HepG2 (cell line): ENCODE results near the gene FUT3. TPM values are rescaled to one million over a fixed set of nuclear protein-coding genes. Genes with fewer than 3 reads are reported as not detected.
A peak's percentile ranks its signal among the peaks of the same experiment; 100 is the strongest.

Source experiments
- ATRX ChIP-seq: sonication (generic); formaldehyde crosslinking; IDR thresholded peaks from 2 replicates; pipeline ENCODE4 v1.4.0; 2020; ENCODE audit warnings: missing genetic modification reagents, borderline replicate concordance
- CHD4 ChIP-seq: fragments of 200-600 bp; sonication (generic); IDR thresholded peaks from 2 replicates; pipeline ENCODE4 v1.7.0; 2017; ENCODE audit warnings: mild to moderate bottlenecking, low read length, borderline replicate concordance
- HOXD1 ChIP-seq: sonication (generic); formaldehyde crosslinking; IDR thresholded peaks from 2 replicates; pipeline ENCODE4 v1.5.0; 2020; ENCODE audit warnings: missing genetic modification reagents
- JUN ChIP-seq: sonication (generic); formaldehyde crosslinking; IDR thresholded peaks from 2 replicates; pipeline ENCODE4 v1.4.0; 2020; ENCODE audit warnings: mild to moderate bottlenecking, missing genetic modification reagents
- KDM3A ChIP-seq: IDR thresholded peaks from 2 replicates; pipeline ENCODE4 v1.6.1; 2018; ENCODE audit warnings: low read depth, missing compliant biosample characterization
- KMT2A ChIP-seq: sonication (generic); formaldehyde crosslinking; IDR thresholded peaks from 2 replicates; pipeline ENCODE4 v1.4.0; 2020; ENCODE audit warnings: missing genetic modification reagents
- MEIS1 ChIP-seq: sonication (generic); formaldehyde crosslinking; IDR thresholded peaks from 2 replicates; pipeline ENCODE4 v1.9.0; 2021; ENCODE audit warnings: mild to moderate bottlenecking, missing genetic modification reagents, moderate library complexity, borderline replicate concordance
- MXD4 ChIP-seq: IDR thresholded peaks from 2 replicates; pipeline ENCODE4 v1.6.1; 2016; ENCODE audit warnings: mild to moderate bottlenecking, missing biosample characterization, missing genetic modification reagents
- NCOR1 ChIP-seq: fragments of 200-600 bp; sonication (generic); IDR thresholded peaks from 2 replicates; pipeline ENCODE4 v1.7.0; 2017; ENCODE audit warnings: antibody characterized with exemption, low read length, borderline replicate concordance
- RBM39 ChIP-seq: fragments of 200-400 bp; formaldehyde crosslinking; IDR thresholded peaks from one replicate; pipeline ENCODE4 v1.6.1; 2018; ENCODE audit warnings: antibody characterized with exemption, mild to moderate bottlenecking, low read depth, low read length; ENCODE audit not compliant: poor library complexity, severe bottlenecking
- RFX3 ChIP-seq: IDR thresholded peaks from 2 replicates; pipeline ENCODE4 v1.6.1; 2016; ENCODE audit warnings: missing biosample characterization, missing genetic modification reagents
- SRSF9 ChIP-seq: fragments of 200-400 bp; formaldehyde crosslinking; IDR thresholded peaks from 2 replicates; pipeline ENCODE4 v1.6.1; 2018; ENCODE audit warnings: borderline replicate concordance, mild to moderate bottlenecking, low read depth, low read length; ENCODE audit not compliant: insufficient read depth, poor library complexity, severe bottlenecking
- SYNCRIP ChIP-seq: fragments of 200-400 bp; formaldehyde crosslinking; IDR thresholded peaks from 2 replicates; pipeline ENCODE4 v1.6.1; 2018; ENCODE audit warnings: mild to moderate bottlenecking, low read depth, low read length; ENCODE audit not compliant: insufficient read depth
- ZNF230 ChIP-seq: sonication (generic); formaldehyde crosslinking; IDR thresholded peaks from 2 replicates; pipeline ENCODE4 v1.4.0; 2020; ENCODE audit warnings: mild to moderate bottlenecking, missing genetic modification reagents
- ZNF317 ChIP-seq: sonication (generic); formaldehyde crosslinking; IDR thresholded peaks from 2 replicates; pipeline ENCODE4 v1.5.0; 2020; ENCODE audit warnings: mild to moderate bottlenecking, missing genetic modification reagents
- ZNF484 ChIP-seq: sonication (generic); formaldehyde crosslinking; IDR thresholded peaks from 2 replicates; pipeline ENCODE4 v1.5.1; 2020; ENCODE audit warnings: mild to moderate bottlenecking, low read depth, missing genetic modification reagents, borderline replicate concordance
- ZNF552 ChIP-seq: sonication (generic); formaldehyde crosslinking; IDR thresholded peaks from 2 replicates; pipeline ENCODE4 v1.9.0; 2022; ENCODE audit warnings: missing genetic modification reagents, mild to moderate bottlenecking, borderline replicate concordance
- ZNF569 ChIP-seq: sonication (generic); formaldehyde crosslinking; IDR thresholded peaks from 2 replicates; pipeline ENCODE4 v1.5.0; 2020; ENCODE audit warnings: mild to moderate bottlenecking, missing genetic modification reagents, moderate library complexity, borderline replicate concordance
- ZNF660 ChIP-seq: sonication (generic); formaldehyde crosslinking; IDR thresholded peaks from 2 replicates; pipeline ENCODE4 v1.5.1; 2020; ENCODE audit warnings: mild to moderate bottlenecking, low read depth, missing genetic modification reagents, borderline replicate concordance
- ZNF678 ChIP-seq: sonication (generic); formaldehyde crosslinking; IDR thresholded peaks from 2 replicates; pipeline ENCODE4 v1.4.0; 2020; ENCODE audit warnings: mild to moderate bottlenecking, missing genetic modification reagents
- ZNF850 ChIP-seq: sonication (generic); formaldehyde crosslinking; conservative IDR thresholded peaks from 2 replicates; pipeline ENCODE4 v1.9.0; 2021; ENCODE audit warnings: mild to moderate bottlenecking, missing genetic modification reagents
- ZZZ3 ChIP-seq: sonication (generic); formaldehyde crosslinking; IDR thresholded peaks from 2 replicates; pipeline ENCODE4 v1.4.0; 2020; ENCODE audit warnings: missing genetic modification reagents, mild to moderate bottlenecking, borderline replicate concordance
- polyA plus RNA-seq, 8 experiments: library from polyadenylated mRNA; depleted of rRNA in 3 of 8; stranded (reverse) in 7 of 8; unstranded in 1 of 8; fragments of >200 nt; fragmentation: Illumina TruSeq in 4 of 8; extraction: Trizol in 4 of 8; gene quantifications; 2 replicates each; pipeline versions ENCODE4 v1.2.1 to v1.2.3, GENCODE V29; 2011 to 2016; ENCODE audit warnings: low read depth in 4 of 8, missing spikeins in 1 of 8, mixed read lengths in 1 of 8; ENCODE audit not compliant: insufficient read depth in 1 of 8
- total RNA-seq, 5 experiments: library from RNA; depleted of rRNA; stranded (reverse); fragments of >200 nt; fragmentation: Illumina TruSeq; extraction: Trizol; gene quantifications; 2 replicates each; pipeline ENCODE4 v1.2.3, GENCODE V29; 2016; ENCODE audit warnings: low read depth in 1 of 5
- TF ChIP-seq, protein P1 (sequence below): sonication (generic); formaldehyde crosslinking; IDR thresholded peaks from 2 replicates; pipeline ENCODE4 v1.5.0; 2020; ENCODE audit warnings: missing genetic modification reagents
- TF ChIP-seq, protein P2 (sequence below): sonication (generic); formaldehyde crosslinking; IDR thresholded peaks from 2 replicates; pipeline ENCODE4 v1.5.1; 2020; ENCODE audit warnings: mild to moderate bottlenecking, missing genetic modification reagents
- TF ChIP-seq, protein P3 (sequence below): sonication (generic); formaldehyde crosslinking; IDR thresholded peaks from 2 replicates; pipeline ENCODE4 v1.9.0; 2021; ENCODE audit warnings: missing genetic modification reagents, borderline replicate concordance

The FUT3 gene
- total and polyA plus RNA-seq, 2 of the 13 experiments (the other 11 are each of a cell fraction or from before 2014, with no cell fraction given) = 0.53 to 1.1 TPM

DNA sequence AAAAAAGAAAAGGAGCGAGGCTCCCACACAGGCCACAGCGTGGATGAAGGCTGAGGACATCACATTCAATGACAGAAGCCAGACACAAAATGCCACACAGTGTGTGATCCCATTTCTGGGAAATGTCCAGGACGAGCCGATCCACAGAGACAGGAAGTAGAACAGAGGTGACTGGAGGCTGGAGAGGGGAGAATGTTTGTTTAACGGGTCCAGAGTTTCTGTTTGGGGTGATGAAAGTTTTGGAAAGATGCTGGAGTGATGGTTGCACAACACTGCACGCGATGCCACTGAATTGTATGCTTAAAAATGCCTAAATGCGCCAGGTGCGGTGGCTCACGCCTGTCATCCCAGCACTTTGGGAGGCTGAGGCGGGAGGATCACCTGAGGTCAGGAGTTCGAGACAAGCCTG is 19.7 kb upstream of the FUT3 start (continued):
- TF ChIP-seq RBM39 (no peak), ZNF660 (CRISPR knock-in tag) (no peak), ZNF678 (no peak), RFX3 (CRISPR knock-in tag) (0 out of 2 replicates have a peak, but pooled peaks have one; percentile 25), ZNF317 (CRISPR knock-in tag) (no peak; the same call in 1 of the 2 replicates), ZNF230 (no peak), NCOR1 (peak; percentile 83; the same call in 1 of the 2 replicates), SYNCRIP (no peak), ZNF850 (CRISPR knock-in tag) (no peak), HOXD1 (CRISPR knock-in tag) (peak; percentile 62; the same call in 1 of the 2 replicates), KMT2A (peak; percentile 53; the same call in 1 of the 2 replicates), ZNF552 (CRISPR knock-in tag) (peak; percentile 48; the same call in 1 of the 2 replicates), ZNF569 (CRISPR knock-in tag) (no peak), ATRX (CRISPR knock-in tag) (no peak), SRSF9 (no peak), MEIS1 (CRISPR knock-in tag) (peak; percentile 82; the same call in 1 of the 2 replicates), MXD4 (CRISPR knock-in tag) (no peak; the same call in 1 of the 2 replicates), ZZZ3 (no peak), CHD4 (no peak), JUN (CRISPR knock-in tag) (peak; percentile 65; the same call in 1 of the 2 replicates), KDM3A (CRISPR knock-in tag) (peak; percentile 97), ZNF484 (CRISPR knock-in tag) (no peak)
- TF ChIP-seq, protein P1, sequence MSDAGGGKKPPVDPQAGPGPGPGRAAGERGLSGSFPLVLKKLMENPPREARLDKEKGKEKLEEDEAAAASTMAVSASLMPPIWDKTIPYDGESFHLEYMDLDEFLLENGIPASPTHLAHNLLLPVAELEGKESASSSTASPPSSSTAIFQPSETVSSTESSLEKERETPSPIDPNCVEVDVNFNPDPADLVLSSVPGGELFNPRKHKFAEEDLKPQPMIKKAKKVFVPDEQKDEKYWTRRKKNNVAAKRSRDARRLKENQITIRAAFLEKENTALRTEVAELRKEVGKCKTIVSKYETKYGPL (CRISPR knock-in tag) = no peak
- TF ChIP-seq, protein P2, sequence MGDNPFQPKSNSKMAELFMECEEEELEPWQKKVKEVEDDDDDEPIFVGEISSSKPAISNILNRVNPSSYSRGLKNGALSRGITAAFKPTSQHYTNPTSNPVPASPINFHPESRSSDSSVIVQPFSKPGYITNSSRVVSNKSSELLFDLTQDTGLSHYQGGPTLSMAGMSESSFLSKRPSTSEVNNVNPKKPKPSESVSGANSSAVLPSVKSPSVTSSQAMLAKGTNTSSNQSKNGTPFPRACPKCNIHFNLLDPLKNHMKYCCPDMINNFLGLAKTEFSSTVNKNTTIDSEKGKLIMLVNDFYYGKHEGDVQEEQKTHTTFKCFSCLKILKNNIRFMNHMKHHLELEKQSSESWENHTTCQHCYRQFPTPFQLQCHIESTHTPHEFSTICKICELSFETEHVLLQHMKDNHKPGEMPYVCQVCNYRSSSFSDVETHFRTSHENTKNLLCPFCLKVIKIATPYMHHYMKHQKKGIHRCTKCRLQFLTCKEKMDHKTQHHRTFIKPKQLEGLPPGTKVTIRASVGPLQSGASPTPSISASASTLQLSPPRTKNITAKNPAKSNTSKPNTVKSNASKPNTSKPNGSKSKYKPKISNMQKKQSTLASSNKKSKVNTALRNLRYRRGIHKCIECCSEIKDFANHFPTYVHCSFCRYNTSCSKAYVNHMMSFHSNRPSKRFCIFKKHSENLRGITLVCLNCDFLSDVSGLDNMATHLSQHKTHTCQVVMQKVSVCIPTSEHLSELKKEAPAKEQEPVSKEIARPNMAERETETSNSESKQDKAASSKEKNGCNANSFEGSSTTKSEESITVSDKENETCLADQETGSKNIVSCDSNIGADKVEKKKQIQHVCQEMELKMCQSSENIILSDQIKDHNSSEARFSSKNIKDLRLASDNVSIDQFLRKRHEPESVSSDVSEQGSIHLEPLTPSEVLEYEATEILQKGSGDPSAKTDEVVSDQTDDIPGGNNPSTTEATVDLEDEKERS (CRISPR knock-in tag) = peak; percentile 100
- TF ChIP-seq, protein P3, sequence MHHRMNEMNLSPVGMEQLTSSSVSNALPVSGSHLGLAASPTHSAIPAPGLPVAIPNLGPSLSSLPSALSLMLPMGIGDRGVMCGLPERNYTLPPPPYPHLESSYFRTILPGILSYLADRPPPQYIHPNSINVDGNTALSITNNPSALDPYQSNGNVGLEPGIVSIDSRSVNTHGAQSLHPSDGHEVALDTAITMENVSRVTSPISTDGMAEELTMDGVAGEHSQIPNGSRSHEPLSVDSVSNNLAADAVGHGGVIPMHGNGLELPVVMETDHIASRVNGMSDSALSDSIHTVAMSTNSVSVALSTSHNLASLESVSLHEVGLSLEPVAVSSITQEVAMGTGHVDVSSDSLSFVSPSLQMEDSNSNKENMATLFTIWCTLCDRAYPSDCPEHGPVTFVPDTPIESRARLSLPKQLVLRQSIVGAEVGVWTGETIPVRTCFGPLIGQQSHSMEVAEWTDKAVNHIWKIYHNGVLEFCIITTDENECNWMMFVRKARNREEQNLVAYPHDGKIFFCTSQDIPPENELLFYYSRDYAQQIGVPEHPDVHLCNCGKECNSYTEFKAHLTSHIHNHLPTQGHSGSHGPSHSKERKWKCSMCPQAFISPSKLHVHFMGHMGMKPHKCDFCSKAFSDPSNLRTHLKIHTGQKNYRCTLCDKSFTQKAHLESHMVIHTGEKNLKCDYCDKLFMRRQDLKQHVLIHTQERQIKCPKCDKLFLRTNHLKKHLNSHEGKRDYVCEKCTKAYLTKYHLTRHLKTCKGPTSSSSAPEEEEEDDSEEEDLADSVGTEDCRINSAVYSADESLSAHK = no peak
